GM12801 (cell line): ENCODE measurements around the gene MTG2.

Experiments
- TF ChIP-seq, protein P1 (sequence below): IDR thresholded peaks from one replicate; pipeline ENCODE4 v1.5.1; 2011; ENCODE audit warnings: control low read depth; ENCODE audit not compliant: insufficient read length; ENCODE audit errors: extremely low read depth

The MTG2 gene

GRCh38 chr20:62156254-62156556 lies 26.6 kb upstream of the MTG2 start:
- TF ChIP-seq, protein P1, sequence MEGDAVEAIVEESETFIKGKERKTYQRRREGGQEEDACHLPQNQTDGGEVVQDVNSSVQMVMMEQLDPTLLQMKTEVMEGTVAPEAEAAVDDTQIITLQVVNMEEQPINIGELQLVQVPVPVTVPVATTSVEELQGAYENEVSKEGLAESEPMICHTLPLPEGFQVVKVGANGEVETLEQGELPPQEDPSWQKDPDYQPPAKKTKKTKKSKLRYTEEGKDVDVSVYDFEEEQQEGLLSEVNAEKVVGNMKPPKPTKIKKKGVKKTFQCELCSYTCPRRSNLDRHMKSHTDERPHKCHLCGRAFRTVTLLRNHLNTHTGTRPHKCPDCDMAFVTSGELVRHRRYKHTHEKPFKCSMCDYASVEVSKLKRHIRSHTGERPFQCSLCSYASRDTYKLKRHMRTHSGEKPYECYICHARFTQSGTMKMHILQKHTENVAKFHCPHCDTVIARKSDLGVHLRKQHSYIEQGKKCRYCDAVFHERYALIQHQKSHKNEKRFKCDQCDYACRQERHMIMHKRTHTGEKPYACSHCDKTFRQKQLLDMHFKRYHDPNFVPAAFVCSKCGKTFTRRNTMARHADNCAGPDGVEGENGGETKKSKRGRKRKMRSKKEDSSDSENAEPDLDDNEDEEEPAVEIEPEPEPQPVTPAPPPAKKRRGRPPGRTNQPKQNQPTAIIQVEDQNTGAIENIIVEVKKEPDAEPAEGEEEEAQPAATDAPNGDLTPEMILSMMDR = no peak

DNA sequence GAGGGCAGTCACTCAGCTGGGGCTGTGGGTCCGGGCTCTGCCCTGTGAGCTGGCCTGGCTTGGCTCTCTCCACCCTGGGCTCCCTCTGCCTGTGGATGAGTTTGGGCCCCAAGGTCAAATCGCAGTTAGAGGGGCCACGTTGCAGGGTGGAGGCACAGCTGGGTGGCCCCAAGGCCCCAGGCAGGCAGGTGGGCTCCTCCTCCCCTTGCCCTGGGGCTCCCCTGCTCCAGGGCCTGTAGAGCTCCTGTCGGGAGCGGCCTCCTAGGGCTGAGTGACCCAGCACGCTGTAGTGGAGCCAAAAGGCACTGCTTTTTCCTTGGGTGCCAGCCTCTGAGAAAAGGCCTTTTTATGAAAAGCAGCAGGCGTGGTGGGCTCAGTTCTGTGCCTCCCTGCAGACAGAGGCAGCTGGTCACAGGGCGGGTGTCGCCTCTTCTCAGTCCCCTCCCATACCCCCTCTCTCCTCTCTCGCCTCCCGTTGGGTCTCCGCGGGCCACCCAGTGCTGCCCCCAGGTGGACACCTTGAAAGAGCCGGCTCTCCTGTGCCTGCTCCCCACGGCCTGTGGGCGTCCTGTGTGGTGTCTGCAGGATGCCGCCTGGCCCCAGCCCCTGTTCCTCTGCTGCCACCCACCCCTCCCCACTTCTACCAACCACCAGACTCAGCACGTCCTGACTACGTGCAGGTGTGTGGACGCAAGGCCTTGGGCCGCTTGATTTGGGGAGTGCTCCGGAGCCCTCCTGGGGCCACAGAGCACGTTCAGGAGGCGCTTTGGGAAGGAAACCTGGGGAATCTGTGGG lies 26.0 kb upstream of the MTG2 start:
- TF ChIP-seq, protein P1 = no peak

DNA sequence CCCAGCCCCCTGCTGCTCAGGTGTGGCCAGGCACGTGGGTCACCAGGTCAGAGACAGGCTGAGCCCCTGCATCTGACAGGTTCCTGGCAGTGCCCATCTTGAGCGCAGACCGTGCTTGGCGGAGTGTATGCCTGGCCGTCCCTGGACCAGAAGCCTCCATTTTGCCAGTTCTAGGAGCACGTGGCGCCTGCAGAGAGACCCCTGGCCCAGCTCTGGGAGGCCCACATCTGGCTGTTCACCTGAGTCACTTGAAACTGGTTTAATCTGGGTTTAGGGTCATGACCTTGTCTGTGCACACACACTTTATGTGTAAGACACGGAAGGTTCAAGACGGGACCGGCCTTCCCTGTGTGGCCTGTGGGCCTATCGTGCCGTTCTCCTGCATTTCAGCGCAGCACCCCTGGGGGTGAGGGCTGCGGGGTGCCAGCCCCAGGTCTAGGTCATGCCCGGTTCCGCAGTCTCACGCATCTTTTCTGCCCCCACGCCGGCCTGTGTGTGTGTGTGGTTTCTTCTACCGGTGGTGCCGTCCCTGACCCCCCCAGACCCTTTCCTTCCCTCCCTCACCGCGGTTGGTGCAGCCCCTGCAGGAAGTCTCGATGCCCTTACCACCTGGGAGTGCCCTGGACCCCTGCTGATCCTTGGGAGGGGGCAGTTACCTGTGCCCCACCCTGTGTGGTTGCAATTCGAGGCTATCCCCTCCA lies 25.3 kb upstream of the MTG2 start:
- TF ChIP-seq, protein P1 = no peak

- TF ChIP-seq, protein P1 = no peak
Measured at GRCh38 chr20:62158088-62158400, 24.8 kb upstream of the MTG2 start.

GRCh38 chr20:62158541-62158940 lies 24.3 kb upstream of the MTG2 start:
- TF ChIP-seq, protein P1 = no peak

- TF ChIP-seq, protein P1 = no peak
Measured at GRCh38 chr20:62159052-62159451, 23.8 kb upstream of the MTG2 start.

DNA sequence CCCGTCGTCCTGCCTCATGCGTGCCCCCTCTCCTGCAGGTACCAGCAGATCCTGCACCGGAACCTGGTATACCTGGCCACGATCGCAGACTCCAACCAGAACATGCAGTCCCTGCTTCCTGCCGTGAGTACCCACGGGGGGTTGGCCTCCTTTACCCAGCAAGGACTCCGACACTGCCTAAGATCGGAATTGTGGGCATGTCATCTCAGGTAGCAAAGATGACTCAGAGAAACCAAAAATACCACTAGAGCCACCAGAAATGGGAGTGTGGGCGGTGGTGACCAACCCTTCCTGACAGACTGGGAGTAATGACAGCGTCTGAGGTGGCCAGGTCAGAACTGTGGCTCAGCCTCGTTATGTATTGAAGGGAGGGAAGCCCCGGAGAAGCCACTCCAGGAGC lies 23.0 kb upstream of the MTG2 start:
- TF ChIP-seq, protein P1 = no peak
